HEK293 (cell line): ENCODE measurements around the gene CHL1.

Source experiments
- YY1 ChIP-seq: fragments of 450-650 bp; formaldehyde crosslinking; IDR thresholded peaks from 2 replicates; pipeline ENCODE4 v1.5.1; 2018; ENCODE audit warnings: missing biosample characterization, missing genetic modification characterization
- ZBTB8A ChIP-seq: fragments of 450-650 bp; formaldehyde crosslinking; IDR thresholded peaks from 2 replicates; pipeline ENCODE4 v1.5.1; 2016; ENCODE audit warnings: missing biosample characterization, missing genetic modification characterization
- ZNF138 ChIP-seq: fragments of 450-650 bp; formaldehyde crosslinking; IDR thresholded peaks from 2 replicates; pipeline ENCODE4 v1.5.1; 2016; ENCODE audit warnings: missing biosample characterization, missing genetic modification characterization, borderline replicate concordance
- ZNF560 ChIP-seq: fragments of 450-650 bp; formaldehyde crosslinking; IDR thresholded peaks from 2 replicates; pipeline ENCODE4 v1.5.1; 2017; ENCODE audit warnings: missing biosample characterization, missing genetic modification characterization, borderline replicate concordance
- ZNF776 ChIP-seq: fragments of 450-650 bp; formaldehyde crosslinking; IDR thresholded peaks from 2 replicates; pipeline ENCODE4 v1.5.0; 2017; ENCODE audit warnings: missing biosample characterization, missing genetic modification characterization, borderline replicate concordance

DNA sequence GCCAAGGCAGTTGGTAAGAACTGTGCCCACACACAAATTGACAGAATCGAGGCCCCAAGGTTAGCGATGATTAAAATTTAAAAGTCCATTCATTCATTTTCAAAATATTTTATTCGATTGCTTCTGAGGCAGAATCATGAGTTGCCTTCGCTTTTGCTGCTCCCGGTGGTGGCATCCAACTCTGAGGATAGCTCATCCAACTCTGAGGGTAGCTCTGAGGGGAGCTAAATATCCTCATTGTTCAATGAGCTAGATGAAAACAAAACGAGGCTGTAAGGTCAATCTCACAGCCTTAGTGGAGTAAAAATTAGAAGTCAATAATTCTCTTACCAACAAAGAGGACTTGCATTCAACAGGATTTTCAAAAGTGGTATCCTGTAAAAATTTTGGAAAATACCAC is 897 bp upstream of the CHL1 start:
- TF ChIP-seq ZNF776: no peak
- no peak for TF ChIP-seq ZNF560 (tag by site-specific recombination)
- TF ChIP-seq YY1 (tag by site-specific recombination): no peak
- TF ChIP-seq ZNF138 (tag by site-specific recombination): no peak
- no peak for TF ChIP-seq ZBTB8A
